Thoracic aorta (tissue), 2 donors: ENCODE data around the gene MED26. TPM values are rescaled to one million over a fixed set of nuclear protein-coding genes. Genes with fewer than 3 reads are reported as not detected.
"Not testable (repeated sequence)": the region's sequence is repeated elsewhere in the genome, so short reads cannot be mapped to it uniquely, and the experiment has no call there.

Experiments used
- ATAC-seq: fragments of 150-250 bp; one replicate; pipeline ENCODE4 v1.8.0; 2017; ENCODE audit warnings: low read depth; ENCODE audit not compliant: insufficient number of reproducible peaks, low FRiP score
- DNase-seq: peaks from one replicate; pipeline ENCODE4 v3.0.0-alpha.2; 2020; ENCODE audit warnings: low spot score
- H3K27ac ChIP-seq, 2 donors: fragments of 200-600 bp; sonication (generic); 1 replicate in 1 of 2; 2 replicates in 1 of 2; pipeline ENCODE4 v1.5.1; 2016; ENCODE audit warnings: mild to moderate bottlenecking in 2 of 2, moderate library complexity in 2 of 2
- H3K27me3 ChIP-seq: fragments of 200-600 bp; sonication (generic); replicated peaks from 2 replicates; pipeline ENCODE4 v1.6.0; 2016; ENCODE audit warnings: mild to moderate bottlenecking; ENCODE audit not compliant: insufficient read depth
- H3K36me3 ChIP-seq: fragments of 200-600 bp; sonication (generic); one replicate; pipeline ENCODE4 v1.5.1; 2016
- H3K4me1 ChIP-seq, 2 donors: fragments of 200-600 bp; sonication (generic); 1 replicate in 1 of 2; 2 replicates in 1 of 2; pipeline versions ENCODE4 v1.5.1 to v1.6.0; 2016; ENCODE audit warnings: low read depth in 2 of 2, mild to moderate bottlenecking in 1 of 2; ENCODE audit not compliant: control insufficient read depth in 1 of 2
- H3K4me3 ChIP-seq: fragments of 200-600 bp; sonication (generic); 2 replicates; pipeline ENCODE4 v1.5.1; 2016; ENCODE audit warnings: mild to moderate bottlenecking
- H3K9me3 ChIP-seq: fragments of 200-600 bp; sonication (generic); 2 replicates; pipeline ENCODE4 v1.5.1; 2016
- total RNA-seq, 2 donors: library from RNA; depleted of rRNA; stranded (reverse); fragments of >200 nt; gene quantifications; one replicate each; pipeline versions ENCODE4 v1.1.0 to v1.2.3, GENCODE V29; 2016
- TF ChIP-seq, protein P1 (sequence below): fragments of 200-600 bp; sonication (generic); IDR thresholded peaks from one replicate; pipeline ENCODE4 v1.5.1; 2019; ENCODE audit warnings: antibody characterized with exemption

Gene MED26
- 10 to 100 TPM in 1 of 2 donors, 1 to 10 TPM in 1; 9.6 to 14.2 TPM for total RNA-seq

DNA sequence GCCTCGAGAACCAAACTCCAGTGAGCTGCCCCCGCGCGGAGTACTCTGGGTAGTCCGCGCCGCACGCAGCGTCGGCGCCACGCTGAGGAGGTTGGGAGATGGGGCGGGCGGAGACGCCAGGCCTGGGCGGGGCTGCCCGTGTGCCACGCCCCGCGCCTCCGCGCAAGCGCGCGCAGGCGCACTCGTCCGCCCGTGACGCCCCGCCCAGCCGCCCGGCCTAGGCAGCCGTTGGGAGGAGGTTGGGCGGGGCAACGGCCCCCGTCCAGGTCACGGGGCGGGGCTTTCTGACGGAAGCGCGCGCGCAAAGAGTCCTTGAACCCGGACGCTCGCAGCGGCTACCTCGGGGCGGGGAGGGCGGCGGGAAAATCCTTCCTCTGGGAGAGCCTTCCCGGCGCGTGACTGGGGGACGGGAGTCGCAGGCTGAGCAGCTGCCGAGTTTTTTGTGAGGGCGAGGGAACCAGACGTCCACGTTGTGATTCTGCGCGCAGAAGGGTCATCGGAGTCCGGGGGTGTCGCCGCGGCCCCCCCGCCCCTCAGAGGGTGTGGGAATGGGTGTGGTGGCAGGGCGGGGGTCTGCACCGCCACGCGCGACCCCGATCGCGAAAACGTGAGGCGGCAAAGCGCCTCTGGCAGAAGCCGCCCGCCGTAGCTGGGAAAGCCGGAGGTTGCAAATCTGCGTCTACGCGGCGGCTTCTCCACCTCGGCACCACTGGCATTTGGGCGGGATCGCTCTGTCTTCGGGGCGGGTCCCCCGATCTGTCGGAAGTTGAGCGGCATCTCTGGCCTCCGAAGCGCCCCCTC, at the start of gene MED26:
MED26 (minus strand) TSS at position 22 of the 801 bp plus-strand sequence. CDS start 261 bp downstream, outside the sequence.
- peak; percentile 78 for DNase-seq
- Histone ChIP-seq H3K4me1 (peaks cover 16 to 28% of the 10 kb centered on the region in 2 donors), H3K27me3 (no peaks in the 10 kb centered on the region), H3K9me3 (no peaks in the 10 kb centered on the region), H3K36me3 (no peaks in the 10 kb centered on the region), H3K4me3 (peak within 1 kb of the TSS; percentile 96), H3K27ac (peak within 1 kb of the TSS; percentile 83 to 86)
- TF ChIP-seq, protein P1, sequence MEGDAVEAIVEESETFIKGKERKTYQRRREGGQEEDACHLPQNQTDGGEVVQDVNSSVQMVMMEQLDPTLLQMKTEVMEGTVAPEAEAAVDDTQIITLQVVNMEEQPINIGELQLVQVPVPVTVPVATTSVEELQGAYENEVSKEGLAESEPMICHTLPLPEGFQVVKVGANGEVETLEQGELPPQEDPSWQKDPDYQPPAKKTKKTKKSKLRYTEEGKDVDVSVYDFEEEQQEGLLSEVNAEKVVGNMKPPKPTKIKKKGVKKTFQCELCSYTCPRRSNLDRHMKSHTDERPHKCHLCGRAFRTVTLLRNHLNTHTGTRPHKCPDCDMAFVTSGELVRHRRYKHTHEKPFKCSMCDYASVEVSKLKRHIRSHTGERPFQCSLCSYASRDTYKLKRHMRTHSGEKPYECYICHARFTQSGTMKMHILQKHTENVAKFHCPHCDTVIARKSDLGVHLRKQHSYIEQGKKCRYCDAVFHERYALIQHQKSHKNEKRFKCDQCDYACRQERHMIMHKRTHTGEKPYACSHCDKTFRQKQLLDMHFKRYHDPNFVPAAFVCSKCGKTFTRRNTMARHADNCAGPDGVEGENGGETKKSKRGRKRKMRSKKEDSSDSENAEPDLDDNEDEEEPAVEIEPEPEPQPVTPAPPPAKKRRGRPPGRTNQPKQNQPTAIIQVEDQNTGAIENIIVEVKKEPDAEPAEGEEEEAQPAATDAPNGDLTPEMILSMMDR: no peak
- peak; percentile 93 for ATAC-seq

GRCh38 chr19:16677055-16677454, 49.1 kb upstream of the MED26 start:
- Histone ChIP-seq H3K4me3 (no peak overlapping the region), H3K36me3 (peaks cover 19% of the 10 kb centered on the region), H3K4me1 (no peaks in the 10 kb centered on the region), H3K9me3 (no peaks in the 10 kb centered on the region), H3K27ac (no peak overlapping the region), H3K27me3 (no peaks in the 10 kb centered on the region)
- TF ChIP-seq, protein P1: no peak
- no peak for DNase-seq
- no peak for ATAC-seq

GRCh38 chr19:16676101-16676798, 48.2 kb upstream of the MED26 start:
- Histone ChIP-seq H3K27me3 (no peaks in the 10 kb centered on the region), H3K9me3 (no peaks in the 10 kb centered on the region), H3K36me3 (peaks cover 12% of the 10 kb centered on the region), H3K27ac (no peak overlapping the region), H3K4me3 (no peak overlapping the region), H3K4me1 (no peaks in the 10 kb centered on the region)
- TF ChIP-seq, protein P1: no peak
- ATAC-seq: no peak
- DNase-seq: no peak

GRCh38 chr19:16673839-16674238, 45.8 kb upstream of the MED26 start:
- not testable (repeated sequence) for H3K4me1 ChIP-seq, H3K4me3 ChIP-seq, H3K27ac ChIP-seq, H3K27me3 ChIP-seq, DNase-seq, H3K36me3 ChIP-seq, ATAC-seq, H3K9me3 ChIP-seq

GRCh38 chr19:16673231-16673630, 45.2 kb upstream of the MED26 start:
- Histone ChIP-seq H3K4me3 (no peak overlapping the region), H3K27me3 (no peaks in the 10 kb centered on the region), H3K27ac (no peak overlapping the region), H3K36me3 (no peaks in the 10 kb centered on the region), H3K9me3 (no peaks in the 10 kb centered on the region), H3K4me1 (no peaks in the 10 kb centered on the region)
- TF ChIP-seq, protein P1: no peak
- ATAC-seq (no peak), DNase-seq (no peak)
